ENCODE data around the gene G6PC2.
"Not testable (repeated sequence)": the region's sequence is repeated elsewhere in the genome, so short reads cannot be mapped to it uniquely, and the experiment has no call there.

The G6PC2 gene, protein sequence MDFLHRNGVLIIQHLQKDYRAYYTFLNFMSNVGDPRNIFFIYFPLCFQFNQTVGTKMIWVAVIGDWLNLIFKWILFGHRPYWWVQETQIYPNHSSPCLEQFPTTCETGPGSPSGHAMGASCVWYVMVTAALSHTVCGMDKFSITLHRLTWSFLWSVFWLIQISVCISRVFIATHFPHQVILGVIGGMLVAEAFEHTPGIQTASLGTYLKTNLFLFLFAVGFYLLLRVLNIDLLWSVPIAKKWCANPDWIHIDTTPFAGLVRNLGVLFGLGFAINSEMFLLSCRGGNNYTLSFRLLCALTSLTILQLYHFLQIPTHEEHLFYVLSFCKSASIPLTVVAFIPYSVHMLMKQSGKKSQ

DNA sequence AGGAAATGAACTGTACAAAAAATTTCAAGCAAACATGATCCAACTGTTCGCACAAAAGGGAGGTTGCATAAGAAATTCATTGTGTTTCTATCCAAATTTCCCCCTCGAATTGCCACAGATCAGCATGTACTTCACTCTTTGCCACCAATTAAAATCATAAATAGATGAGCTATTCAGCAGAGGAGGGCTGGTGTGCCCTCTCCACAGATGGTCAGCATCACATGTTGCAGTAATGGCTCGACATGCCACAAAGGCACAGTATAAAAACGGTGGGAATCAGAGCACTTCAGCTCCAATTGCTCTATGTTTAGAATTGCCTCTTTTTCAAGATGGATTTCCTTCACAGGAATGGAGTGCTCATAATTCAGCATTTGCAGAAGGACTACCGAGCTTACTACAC lies at the start of gene G6PC2:
TSS of gene G6PC2 (plus strand) at position 289 of the 400 bp plus-strand sequence. CDS start at position 330, 41 bp downstream.
- no peak for DNase-seq

DNA sequence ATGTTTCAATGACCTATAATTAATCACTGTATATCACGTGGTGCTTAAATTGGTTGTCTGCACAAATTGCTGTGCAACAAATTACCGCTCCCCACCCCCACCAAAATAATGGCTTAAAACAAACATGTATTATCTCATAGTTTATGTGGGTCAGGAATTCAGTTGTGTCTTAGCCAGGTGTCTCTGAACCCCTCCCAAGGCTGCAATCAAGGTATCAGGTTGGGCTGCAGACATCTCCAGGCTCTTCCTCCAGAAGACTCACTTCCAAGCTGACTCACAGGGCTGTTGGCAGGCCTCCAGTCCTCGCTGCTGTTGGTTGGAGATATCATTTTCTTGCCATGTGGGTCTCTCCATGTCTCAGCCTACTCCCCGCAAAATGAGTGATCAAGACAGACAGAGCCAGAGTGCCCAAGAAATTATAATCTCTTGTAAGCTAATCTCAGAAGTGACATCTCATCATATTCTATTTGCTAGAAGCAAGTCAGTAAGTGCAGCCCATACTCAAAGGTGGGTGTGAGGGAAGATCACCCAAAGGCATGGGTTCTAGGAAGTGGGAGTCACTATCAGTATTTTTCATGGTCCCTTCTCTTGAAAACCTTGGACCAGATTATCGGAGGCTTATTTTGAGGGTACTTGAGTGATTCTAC lies 49.3 kb upstream of the G6PC2 start:
- DNase-seq, result no peak

DNA sequence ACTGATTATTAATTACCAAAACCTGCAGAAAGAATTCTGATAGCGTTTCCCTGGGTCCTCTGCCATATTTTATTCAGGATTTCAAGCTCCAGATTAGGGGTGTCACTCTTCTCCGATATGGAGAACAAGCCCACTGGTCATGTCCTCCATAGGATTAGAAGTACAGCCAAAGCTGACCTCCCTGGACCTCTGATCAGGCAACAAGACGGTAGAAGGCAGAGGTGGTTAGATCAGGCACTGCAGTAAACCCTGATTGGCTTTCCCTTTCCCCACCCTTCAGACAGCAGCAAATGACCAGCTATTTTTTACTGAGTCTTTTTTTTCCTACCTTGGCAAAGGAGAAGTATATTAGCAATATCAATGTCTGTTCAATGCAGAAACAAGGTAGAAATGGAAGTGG lies 48.6 kb upstream of the G6PC2 start:
- DNase-seq, result no peak

DNA sequence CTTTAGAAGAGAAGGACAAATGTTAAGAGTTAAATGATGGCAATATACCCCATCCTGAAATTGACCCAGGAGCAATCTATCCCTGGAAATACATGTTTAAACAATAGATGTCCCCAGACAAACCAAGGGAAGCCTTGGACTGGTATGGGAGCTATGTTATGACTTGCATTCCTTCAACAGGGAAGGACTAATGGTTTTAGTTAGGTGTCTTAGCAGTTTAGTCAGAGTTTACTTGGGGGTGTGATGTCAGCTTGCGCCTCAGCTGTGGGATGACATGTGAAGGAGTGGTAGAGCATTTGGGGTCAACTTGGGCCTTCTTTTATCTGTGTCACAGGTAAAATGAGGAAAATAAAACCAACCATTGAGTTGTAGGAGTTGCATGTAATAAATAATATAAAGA lies 47.6 kb upstream of the G6PC2 start:
- no peak for DNase-seq

DNA sequence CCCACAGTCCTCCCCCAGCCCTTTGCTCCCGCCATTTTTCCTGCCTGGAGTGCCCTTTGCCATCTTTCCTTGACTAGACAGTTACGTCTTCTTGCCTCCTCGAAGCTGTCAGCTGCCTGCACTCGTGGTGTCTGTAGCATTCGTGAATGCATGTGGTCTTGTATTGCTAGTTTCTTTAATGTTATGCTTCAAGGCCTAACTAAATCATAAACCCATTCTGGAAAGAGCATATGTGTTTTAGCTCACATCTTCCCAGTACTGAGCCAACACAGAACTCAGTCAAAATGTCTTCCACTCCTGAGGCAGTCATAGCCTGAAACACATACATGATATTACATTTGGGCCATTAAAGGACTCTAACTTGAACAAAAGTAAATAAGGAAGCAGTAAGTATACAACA lies 46.4 kb upstream of the G6PC2 start:
- DNase-seq, result no peak

DNA sequence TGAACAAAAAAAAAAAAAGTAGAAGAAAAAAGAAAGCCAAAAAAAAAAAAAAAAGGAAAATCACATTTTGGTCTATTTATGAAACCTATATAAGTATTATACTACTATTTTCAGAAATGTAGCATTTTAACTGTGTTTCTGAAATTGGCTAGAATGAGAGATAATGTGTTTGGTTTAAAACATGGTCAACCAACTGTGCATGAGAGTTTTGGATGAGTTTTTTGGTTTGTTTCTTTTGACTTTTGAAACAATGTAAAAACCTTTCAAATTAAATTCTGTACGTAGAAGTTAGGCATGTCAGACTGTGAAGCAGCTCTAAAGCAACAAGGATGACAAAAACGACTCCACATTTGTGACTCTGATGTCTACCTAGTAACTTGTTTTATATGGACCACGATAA lies 45.5 kb upstream of the G6PC2 start:
- DNase-seq, result no peak

DNA sequence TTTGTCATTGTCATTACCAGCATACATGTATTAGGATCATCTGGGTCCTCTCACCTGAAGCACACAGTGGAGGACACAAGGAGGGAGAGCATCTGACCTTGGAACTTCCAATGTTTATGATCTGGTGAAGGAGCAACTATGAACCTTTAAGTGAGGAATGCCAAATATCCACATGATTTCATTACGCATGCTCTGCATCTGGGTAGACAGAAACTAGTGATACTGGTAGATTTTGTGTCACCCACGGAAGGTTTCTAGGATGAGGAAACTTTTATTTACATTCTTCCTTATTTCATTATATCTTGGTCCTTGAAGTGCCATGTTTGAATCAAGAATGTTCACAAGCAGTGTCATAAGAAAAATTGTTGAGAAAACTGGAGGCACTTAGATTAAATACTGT lies 42.9 kb upstream of the G6PC2 start:
- DNase-seq, result no peak

DNA sequence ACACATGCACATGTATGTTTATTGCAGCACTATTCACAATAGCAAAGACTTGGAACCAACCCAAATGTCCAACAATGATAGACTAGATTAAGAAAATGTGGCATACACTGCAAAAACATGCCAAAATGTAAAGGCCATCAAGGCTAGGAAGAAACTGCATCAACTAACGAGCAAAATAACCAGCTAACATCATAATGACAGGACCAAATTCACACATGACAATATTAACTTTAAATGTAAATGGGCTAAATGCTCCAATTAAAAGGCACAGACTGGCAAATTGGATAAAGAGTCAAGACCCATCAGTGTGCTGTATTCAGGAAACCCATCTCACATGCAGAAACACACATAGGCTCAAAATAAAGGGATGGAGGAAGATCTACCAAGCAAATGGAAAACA lies 33.9 kb upstream of the G6PC2 start:
- DNase-seq, result not testable (repeated sequence)

DNA sequence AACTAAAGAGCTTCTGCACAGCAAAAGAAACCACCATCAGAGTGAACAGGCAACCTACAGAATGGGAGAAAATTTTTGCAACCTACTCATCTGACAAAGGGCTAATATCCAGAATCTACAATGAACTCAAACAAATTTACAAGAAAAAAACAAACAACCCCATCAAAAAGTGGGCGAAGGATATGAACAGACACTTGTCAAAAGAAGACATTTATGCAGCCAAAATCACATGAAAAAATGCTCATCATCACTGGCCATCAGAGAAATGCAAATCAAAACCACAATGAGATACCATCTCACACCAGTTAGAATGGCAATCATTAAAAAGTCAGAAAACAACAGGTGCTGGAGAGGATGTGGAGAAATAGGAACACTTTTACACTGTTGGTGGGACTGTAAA lies 30.7 kb upstream of the G6PC2 start:
- not testable (repeated sequence) for DNase-seq

DNA sequence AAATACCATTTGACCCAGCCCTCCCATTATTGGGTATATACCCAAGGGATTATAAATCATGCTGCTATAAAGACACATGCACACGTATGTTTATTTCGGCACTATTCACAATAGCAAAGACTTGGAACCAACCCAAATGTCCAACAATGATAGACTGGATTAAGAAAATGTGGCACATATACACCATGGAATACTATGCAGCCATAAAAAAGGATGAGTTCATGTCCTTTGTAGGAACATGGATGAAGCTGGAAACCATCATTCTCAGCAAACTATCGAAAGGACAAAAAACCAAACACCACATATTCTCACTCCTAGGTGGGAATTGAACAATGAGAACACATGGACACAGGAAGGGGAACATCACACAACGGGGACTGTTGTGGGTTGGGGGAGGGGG lies 30.3 kb upstream of the G6PC2 start:
- not testable (repeated sequence) for DNase-seq

DNA sequence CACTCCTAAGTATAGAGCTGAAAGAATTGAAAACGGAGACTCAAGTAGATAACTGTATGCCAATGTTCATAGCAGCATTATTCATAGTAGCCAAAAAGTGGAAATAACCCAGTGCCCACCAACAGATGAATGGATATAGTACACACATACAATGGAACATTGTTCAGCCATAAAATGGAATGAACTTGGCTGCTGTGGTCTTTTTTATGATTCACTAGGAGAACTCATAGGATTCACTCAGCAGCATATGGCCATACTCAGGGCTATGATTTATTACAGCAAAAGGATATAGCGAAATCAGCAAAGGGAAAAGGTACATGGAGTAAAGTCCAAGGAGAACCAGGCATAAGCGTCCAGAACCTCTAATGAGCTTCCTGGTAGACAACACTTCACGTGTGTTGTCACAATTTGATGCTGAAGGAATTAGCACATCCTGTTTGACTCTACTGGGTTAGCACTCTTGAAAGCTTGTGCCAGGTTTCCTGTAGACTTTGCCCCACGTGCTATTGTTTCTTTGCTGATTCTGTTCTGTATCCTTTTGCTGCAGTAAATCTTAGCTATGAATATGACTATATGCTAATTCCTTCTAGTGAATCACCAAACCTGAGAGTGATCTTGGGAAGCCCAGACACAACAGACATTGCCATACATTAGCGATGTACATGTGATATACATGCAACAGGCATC lies 26.6 kb upstream of the G6PC2 start:
- DNase-seq, result no peak

DNA sequence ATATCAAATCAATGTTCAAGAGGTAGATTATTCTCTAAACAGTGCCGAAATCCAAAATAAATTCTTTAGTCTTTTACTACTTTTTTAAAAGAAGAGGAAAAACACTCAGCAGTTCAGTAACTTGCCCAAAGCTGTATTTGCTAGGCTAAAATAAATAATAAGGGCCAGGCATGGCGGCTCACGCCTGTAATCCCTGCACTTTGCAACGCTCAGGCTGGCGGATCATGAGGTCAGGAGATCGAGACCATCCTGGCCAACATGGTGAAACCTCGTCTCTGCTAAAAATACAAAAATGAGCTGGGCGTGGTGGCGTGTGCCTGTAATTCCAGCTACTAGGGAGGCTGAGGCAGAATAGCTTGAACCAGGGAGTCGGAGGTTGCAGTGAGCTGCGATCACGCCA lies 18.9 kb upstream of the G6PC2 start:
- DNase-seq, result not testable (repeated sequence)

DNA sequence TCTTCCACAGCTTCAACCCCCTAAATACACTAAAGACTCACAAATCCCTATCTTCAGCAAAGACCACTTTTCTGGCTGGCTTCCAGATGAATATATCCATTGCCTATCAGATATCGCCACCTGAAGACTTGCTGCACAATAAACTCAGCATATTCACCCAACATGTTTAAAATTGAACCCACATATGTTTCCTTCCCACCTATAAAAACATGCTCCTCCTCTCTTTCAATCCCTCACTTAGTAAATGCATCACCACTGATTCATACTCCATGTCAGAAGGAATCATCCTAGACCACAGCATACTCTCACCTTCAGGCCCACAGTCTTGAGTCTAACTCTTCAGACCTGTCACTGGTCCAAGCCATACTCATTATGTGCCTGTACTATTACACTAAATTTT lies 16.1 kb upstream of the G6PC2 start:
- no peak for DNase-seq

DNA sequence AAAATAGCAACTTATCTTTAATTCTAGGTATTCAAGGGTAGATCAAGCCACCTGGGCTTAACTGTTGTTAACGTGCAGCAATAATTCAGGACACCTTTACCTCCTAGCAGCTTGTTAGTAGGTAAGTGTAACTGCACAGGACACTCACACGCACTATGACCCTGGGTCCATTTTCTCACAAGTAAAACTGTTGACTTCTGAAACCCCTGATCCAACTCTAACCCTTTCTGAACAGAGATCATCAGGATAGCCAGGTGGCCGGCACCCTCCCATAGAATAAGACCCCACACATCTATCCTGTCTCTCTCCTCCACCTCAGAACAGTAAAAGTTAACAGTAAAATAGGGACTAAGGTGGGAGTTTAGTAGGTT lies 11.5 kb upstream of the G6PC2 start:
- DNase-seq, result no peak

DNA sequence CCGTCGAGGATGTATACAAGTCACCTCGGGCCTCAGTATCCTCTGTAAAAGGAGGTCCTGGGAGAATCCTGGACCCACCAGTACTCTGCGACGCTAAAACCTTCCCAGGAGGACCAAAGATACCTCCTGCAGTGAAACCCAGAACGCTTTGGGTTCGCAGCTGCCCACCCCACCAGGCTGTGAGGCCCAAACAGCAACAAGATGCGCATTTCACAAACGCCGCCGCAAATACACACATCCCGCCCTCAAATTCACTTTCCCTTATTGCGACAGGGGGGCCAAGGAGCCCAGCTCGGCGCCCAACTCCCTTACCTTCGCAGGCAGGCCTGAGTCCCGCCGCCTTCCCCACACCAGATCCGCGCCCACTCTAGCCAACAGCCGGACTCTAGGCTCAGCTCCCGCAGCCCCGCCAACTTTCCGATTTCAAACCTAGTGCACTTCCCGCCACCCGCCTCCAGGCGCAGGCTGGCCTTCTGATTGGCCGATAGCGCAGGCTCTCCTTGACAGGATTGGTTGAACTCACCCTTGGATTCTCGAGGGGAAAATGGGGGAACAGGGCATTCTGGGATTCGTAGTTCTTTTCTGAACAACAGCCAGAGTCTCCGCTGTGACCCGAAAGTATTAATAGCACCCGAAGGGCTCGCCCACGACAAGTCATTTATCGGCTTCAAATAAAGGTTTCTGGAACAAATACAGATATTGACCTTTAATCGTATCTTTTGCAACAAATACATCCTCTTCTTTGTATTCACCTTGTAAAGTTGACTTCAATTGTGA lies 10.9 kb upstream of the G6PC2 start, which contains the start of gene SPC25:
TSS of gene SPC25 (minus strand) at position 425 of the 777 bp plus-strand sequence. CDS start 911 bp downstream, outside the sequence.
- peak; percentile 80 to 81 for DNase-seq

DNA sequence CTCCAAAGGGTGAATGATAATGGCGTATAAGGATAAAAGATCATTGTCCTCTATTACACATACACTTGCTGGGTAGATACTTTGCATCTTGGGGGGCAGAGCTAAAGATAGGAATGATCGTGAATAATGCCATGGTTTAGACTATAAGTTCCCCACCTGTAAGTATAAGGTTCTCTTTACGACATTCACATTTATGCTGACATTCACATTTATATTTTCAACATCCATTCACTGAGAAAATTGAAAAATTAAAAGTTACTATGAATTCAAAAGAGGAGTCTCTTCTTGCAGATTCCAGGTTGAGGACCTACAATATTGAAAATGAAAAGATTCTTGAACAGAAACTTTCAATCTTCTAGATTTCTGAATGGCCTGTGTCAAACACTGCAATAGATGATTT lies 8.8 kb upstream of the G6PC2 start:
- DNase-seq, result no peak

DNA sequence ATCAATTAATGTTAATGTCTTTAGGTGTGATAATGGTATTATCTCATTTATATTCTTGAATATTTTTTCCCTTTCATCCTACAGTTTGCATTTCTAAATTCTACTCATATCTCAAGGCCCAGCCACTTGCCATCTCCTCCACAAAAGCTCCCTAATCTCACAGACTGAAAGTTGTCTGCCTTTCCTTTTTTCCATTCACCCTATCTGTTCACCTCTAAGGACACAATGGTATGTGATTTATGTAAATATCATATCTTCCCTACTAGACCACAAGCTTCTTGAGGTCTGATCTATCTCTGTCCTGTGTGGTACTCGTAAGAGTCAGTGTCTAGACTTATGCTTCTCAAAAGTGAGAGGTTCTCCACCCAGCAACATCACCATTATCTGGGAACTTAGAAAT lies 7.0 kb upstream of the G6PC2 start:
- no peak for DNase-seq

DNA sequence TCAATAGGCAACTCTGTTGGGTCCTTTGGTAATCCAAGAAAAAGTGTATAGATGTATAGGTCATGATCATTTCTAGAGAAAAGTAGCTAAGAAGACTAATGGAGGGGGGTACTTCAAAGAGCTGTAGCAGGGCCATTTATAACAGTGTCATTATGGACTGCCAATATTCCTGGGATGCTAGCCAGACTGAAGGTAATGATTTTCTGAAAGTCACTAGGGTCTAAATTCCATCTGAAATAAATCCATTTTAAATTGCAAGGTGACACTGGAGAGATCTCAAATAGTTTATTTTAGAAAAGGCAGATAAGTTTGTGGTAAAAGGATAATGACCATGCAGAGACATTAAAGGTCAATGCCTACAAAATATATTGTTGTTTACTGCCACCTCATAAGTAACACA lies 6.4 kb upstream of the G6PC2 start:
- DNase-seq, result no peak

DNA sequence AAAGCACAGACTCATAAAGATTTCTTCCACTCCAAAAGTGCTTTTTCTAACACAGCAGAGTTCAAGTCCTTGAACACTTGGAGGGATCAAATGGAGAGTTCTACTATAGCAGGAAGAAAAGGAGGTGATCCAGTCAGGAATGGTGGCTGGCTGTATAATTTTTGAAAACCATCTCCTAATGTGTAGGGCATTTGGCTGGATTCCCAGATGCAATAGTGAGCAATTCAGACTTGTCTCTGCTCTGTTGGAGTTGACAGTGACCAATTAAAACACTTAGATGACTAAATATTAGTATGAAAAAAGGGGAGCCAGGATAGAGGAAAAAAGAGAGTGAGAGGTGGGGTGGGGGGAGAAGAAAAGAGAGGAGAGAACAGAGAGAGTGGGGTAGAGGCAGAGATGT lies 5.3 kb upstream of the G6PC2 start:
- DNase-seq, result no peak

DNA sequence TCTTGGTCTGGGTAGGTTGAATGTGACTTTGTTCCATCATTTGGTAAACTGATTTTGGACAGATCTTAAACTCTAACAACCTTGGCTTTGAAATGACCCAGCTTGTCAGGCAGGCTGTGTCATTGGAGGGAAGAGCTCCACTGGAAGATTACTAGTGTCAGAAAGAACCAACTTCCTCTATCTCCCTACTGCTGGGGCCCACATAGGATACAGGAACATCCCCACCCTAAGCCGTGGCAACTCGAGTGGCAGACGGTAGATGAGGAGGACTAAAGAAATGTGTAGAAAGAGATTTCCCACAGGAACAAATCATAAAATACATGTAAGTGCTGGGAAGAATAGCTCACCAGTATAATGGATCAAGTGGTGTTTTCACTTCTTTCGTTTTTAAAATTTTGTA lies 4.3 kb upstream of the G6PC2 start:
- DNase-seq, result no peak

DNA sequence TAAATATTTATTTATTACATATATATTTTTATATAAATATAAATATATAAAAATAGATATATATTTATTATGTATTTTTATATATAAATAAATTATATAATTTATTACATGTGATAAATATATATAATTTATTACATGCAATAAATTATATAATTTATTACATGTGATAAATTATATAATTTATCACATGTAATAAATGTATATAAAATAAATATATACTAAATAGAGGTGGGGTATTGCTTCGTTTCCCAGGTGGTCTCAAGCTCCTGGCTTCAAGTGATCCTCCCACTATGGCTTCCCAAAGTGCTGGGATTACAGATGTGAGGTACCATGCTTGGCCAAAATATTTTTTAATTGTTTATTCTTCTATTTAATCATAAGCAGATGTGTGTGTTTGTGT lies 3.6 kb upstream of the G6PC2 start:
- no peak for DNase-seq

DNA sequence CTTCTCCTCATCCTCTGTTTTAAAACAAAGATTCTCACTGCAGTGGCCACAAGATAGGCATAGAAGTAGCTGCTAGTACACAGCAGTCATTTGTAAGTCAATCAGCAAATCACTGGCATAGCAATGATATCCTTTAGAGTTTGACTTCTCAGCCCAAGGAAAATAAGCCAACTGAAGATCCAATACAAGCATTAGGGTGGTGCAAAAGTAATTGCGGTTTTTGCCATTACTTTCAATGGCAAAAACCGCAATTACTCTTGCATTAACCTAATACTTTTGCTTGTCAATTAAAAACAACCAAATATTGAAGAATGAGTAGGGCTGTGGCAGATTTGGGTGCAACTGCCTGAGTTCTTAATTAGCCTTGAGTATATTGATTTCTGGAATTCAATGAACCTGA lies 2.8 kb downstream of the G6PC2 start:
- no peak for DNase-seq

DNA sequence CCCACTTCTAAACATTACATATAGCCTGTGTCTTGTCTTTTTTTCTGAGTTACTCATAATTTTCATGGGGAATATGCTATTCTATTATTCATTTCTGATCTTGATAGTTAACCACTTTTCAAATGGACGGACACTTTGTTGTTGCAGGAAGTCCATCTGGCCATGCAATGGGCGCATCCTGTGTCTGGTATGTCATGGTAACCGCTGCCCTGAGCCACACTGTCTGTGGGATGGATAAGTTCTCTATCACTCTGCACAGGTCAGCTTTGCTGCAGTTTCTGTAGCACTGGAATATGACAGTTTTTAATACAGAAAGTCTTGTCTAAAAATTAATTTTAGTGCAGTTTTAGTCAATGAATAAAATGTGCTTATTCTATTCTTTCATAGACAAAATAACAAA lies 3.3 kb downstream of the G6PC2 start:
- no peak for DNase-seq
